ENCODE results near the gene OOSP1. TPM values are rescaled to one million over a fixed set of nuclear protein-coding genes. Genes with fewer than 3 reads are reported as not detected.
"Not testable (repeated sequence)": the region's sequence is repeated elsewhere in the genome, so short reads cannot be mapped to it uniquely, and the experiment has no call there.

Gene OOSP1
- total RNA-seq, 1 donor from 2014 or later: not detected

DNA sequence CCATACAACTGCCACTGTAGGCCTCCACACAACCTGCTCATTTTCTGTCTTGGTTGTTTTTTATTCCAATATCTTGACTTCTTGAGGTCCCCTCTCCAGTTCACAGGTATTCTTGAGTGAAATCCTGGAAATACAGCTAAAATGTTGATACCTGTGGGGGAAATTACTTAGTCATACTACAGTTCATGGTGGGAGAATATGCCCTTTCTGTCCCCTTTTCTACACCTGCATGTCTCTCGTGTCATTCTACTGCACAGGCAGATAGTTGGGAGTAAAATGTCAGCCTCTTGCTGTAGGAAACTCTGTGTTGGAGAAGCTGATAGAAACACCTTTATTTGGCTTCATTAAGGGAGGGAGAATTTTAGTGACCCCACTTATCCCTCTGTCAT lies 30.2 kb downstream of the OOSP1 start:
- no peaks in the 10 kb centered on the region for H3K9me3 Mint-ChIP-seq
- no peaks in the 10 kb centered on the region for H3K4me1 Mint-ChIP-seq
- no peak overlapping the region for H3K27ac Mint-ChIP-seq
- DNase-seq (ENCODE audit: low spot score in 2 of 2, unreplicated experiment in 2 of 2): no peak
- H3K4me3 Mint-ChIP-seq: no peak overlapping the region
- H3K27me3 Mint-ChIP-seq (ENCODE audit: low read depth): peaks cover 5% of the 10 kb centered on the region
- H3K36me3 Mint-ChIP-seq: no peaks in the 10 kb centered on the region
- TF ChIP-seq, protein P1, sequence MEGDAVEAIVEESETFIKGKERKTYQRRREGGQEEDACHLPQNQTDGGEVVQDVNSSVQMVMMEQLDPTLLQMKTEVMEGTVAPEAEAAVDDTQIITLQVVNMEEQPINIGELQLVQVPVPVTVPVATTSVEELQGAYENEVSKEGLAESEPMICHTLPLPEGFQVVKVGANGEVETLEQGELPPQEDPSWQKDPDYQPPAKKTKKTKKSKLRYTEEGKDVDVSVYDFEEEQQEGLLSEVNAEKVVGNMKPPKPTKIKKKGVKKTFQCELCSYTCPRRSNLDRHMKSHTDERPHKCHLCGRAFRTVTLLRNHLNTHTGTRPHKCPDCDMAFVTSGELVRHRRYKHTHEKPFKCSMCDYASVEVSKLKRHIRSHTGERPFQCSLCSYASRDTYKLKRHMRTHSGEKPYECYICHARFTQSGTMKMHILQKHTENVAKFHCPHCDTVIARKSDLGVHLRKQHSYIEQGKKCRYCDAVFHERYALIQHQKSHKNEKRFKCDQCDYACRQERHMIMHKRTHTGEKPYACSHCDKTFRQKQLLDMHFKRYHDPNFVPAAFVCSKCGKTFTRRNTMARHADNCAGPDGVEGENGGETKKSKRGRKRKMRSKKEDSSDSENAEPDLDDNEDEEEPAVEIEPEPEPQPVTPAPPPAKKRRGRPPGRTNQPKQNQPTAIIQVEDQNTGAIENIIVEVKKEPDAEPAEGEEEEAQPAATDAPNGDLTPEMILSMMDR (IDR thresholded peaks at IDR 0.05; ENCODE audit: unreplicated experiment): no peak

DNA sequence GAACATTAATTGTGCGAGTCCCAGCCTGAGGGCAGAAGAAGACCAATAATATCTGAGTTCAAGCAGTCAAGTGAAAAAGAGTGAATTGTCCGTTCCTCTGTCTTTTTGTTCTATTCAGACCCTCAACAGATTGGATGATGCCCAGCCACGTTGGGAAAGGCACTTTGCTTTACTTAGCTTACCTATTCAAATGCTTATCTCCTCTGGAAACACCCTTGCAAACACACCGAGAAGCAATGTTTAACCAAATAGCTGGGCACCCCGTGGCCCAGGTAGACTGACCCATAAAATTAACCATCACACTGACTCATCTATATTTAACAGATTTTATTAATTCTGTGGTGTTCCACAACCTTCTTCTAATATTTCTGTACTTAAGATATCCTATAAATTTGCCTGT lies 34.9 kb downstream of the OOSP1 start:
- Mint-ChIP-seq H3K4me3 (no peak overlapping the region), H3K36me3 (no peaks in the 10 kb centered on the region), H3K27ac (no peak overlapping the region), H3K27me3 (ENCODE audit: low read depth) (peaks cover 2% of the 10 kb centered on the region), H3K9me3 (no peaks in the 10 kb centered on the region), H3K4me1 (no peaks in the 10 kb centered on the region)
- no peak for DNase-seq (ENCODE audit: low spot score in 2 of 2, unreplicated experiment in 2 of 2)
- TF ChIP-seq, protein P1 (IDR thresholded peaks at IDR 0.05; ENCODE audit: unreplicated experiment): no peak

DNA sequence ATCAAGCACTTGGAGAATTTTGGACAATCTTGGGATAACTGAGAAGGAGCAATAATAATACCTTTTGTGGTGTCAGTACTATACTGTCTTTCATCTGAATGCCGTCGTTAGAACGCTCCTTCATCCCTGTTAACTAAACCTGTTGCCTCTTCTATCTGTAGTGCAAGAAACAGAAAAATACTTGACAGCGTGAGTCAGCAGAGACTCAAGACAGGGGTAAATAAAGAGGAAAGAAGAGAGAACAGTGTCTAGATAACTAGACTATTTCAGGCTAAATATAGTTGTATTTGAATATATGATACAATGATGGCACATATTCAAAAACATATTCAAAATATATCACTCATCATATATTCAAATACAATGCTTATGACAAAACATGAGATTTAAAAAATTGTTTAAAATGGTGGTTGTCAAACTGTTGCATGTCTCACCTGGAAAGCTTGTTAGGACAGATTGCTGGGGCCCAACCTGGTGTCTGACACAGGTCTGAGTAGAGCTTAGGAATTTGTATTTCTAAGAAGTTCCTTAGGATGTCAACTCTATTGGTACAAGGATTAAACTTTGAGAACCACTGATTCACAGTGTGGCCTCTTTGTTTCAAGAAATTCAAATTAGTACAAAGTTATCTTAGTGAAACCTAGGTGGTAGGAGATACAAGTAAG lies 43.0 kb downstream of the OOSP1 start:
- H3K4me1 Mint-ChIP-seq: no peaks in the 10 kb centered on the region
- no peak overlapping the region for H3K4me3 Mint-ChIP-seq
- no peak for DNase-seq (ENCODE audit: low spot score in 2 of 2, unreplicated experiment in 2 of 2)
- H3K27me3 Mint-ChIP-seq (ENCODE audit: low read depth): peaks cover 11% of the 10 kb centered on the region
- TF ChIP-seq, protein P1 (IDR thresholded peaks at IDR 0.05; ENCODE audit: unreplicated experiment): no peak
- no peak overlapping the region for H3K27ac Mint-ChIP-seq
- H3K9me3 Mint-ChIP-seq: no peaks in the 10 kb centered on the region
- H3K36me3 Mint-ChIP-seq: no peaks in the 10 kb centered on the region

DNA sequence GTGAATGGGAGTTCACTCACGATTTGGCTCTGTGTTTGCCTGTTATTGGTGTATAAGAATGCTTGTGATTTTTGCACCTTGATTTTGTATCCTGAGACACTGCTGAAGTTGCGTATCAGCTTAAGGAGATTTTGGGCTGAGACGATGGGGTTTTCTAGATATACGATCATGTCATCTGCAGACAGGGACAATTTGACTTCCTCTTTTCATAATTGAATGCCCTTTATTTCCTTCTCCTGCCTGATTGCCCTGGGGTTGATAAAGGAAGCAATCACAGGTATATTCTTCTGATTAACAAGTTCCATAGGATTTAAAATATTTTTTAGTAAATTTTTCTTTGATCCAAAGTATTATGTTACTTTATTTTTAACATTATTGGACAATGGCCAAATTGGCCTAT lies 43.8 kb downstream of the OOSP1 start:
- not testable (repeated sequence) for H3K9me3 Mint-ChIP-seq; H3K27ac Mint-ChIP-seq; H3K4me3 Mint-ChIP-seq; H3K4me1 Mint-ChIP-seq; DNase-seq (ENCODE audit: low spot score in 2 of 2, unreplicated experiment in 2 of 2); H3K36me3 Mint-ChIP-seq
- peaks cover 11% of the 10 kb centered on the region for H3K27me3 Mint-ChIP-seq (ENCODE audit: low read depth)

DNA sequence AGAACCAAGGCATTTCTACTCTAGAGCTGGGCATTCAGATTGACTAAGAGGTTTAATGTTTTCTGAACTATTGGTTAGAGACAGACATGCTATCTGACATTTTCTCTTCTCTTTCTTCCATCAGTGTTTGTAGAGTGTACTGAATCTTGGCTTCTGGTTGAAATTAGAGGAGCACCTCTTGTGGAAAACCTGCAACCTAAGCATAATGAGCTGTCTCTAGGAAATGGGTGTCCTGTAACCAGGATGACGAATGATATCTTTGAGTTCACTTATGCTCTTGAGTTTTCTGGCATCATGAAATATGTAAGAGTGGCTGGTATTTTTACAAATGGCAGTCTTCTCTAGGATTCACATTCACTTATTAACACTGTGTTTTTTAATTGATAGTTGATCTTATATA lies 45.0 kb downstream of the OOSP1 start:
- TF ChIP-seq, protein P1 (IDR thresholded peaks at IDR 0.05; ENCODE audit: unreplicated experiment): no peak
- DNase-seq (ENCODE audit: low spot score in 2 of 2, unreplicated experiment in 2 of 2): no peak
- no peaks in the 10 kb centered on the region for H3K9me3 Mint-ChIP-seq
- no peaks in the 10 kb centered on the region for H3K36me3 Mint-ChIP-seq
- no peak overlapping the region for H3K27ac Mint-ChIP-seq
- H3K4me3 Mint-ChIP-seq: no peak overlapping the region
- H3K4me1 Mint-ChIP-seq: no peaks in the 10 kb centered on the region
- peaks cover 8% of the 10 kb centered on the region for H3K27me3 Mint-ChIP-seq (ENCODE audit: low read depth)

DNA sequence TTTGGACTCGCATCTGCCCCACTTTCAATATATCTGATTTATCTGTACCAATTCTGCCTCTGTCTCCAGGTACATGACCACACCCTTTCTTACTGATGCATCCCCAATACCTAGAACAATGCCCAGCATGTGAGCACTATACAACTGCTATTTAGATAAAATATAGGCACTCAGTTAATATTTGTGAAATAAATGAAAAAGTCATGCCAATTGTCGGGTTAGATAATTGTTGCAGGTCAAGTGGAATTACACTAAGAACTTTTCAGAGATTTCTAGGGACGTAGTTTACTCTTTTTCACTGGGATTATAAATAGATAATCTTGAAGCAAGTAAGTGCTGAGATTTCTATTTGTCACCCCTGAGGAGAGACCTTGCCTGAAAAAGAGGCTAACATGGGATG lies 46.1 kb downstream of the OOSP1 start:
- Mint-ChIP-seq H3K4me1 (no peaks in the 10 kb centered on the region), H3K9me3 (peaks cover 6% of the 10 kb centered on the region), H3K36me3 (no peaks in the 10 kb centered on the region), H3K27me3 (ENCODE audit: low read depth) (peaks cover 8% of the 10 kb centered on the region), H3K27ac (no peak overlapping the region), H3K4me3 (no peak overlapping the region)
- TF ChIP-seq, protein P1 (IDR thresholded peaks at IDR 0.05; ENCODE audit: unreplicated experiment): no peak
- no peak for DNase-seq (ENCODE audit: low spot score in 2 of 2, unreplicated experiment in 2 of 2)

Data from mesothelial cell of epicardium (in vitro differentiated cells).